Measurements from ENCODE around the gene MACF1. TPM values are rescaled to one million over a fixed set of nuclear protein-coding genes. Genes with fewer than 3 reads are reported as not detected.

MACF1 gene
- total RNA-seq, 1 experiment from 2014 or later: 190 TPM

GRCh38 chr1:39214714-39214997 is 10.2 kb downstream of the MACF1 start:
- Histone ChIP-seq H3K79me1 (ENCODE audit: insufficient read depth, low read depth, low read length, poor library complexity, severe bottlenecking) (peaks cover 6% of the 10 kb centered on the region), H4K91ac (ENCODE audit: insufficient read length, low read depth, low read length) (no peak overlapping the region), H4K20me1 (ENCODE audit: control insufficient read depth, insufficient read depth, insufficient read length) (no peaks in the 10 kb centered on the region), H2AFZ (ENCODE audit: low read length) (no peak overlapping the region), H4K5ac (ENCODE audit: insufficient read length, low read depth, low read length) (no peak overlapping the region), H2AK5ac (ENCODE audit: insufficient read length, low read length) (no peak overlapping the region), H3K4me2 (ENCODE audit: insufficient read depth, insufficient read length, low read length) (no peak overlapping the region), H3K4me1 (ENCODE audit: insufficient read depth, low read length) (peaks cover 20% of the 10 kb centered on the region; the same call in 1 of the 2 replicates), H2BK5ac (ENCODE audit: insufficient read length, low read length) (no peak overlapping the region), H3K23me2 (ENCODE audit: insufficient read length, low read depth, low read length, poor library complexity, severe bottlenecking) (no peaks in the 10 kb centered on the region), H3K56ac (ENCODE audit: insufficient read length, low read depth, low read length) (no peak overlapping the region), H2BK20ac (ENCODE audit: low read depth, low read length, poor library complexity, severe bottlenecking) (no peak overlapping the region), H2BK120ac (ENCODE audit: low read depth, low read length, poor library complexity, severe bottlenecking) (no peak overlapping the region), H2BK15ac (ENCODE audit: low read depth, low read length) (no peak overlapping the region), H3K9ac (ENCODE audit: extremely low read depth, insufficient read length, low read length) (no peak overlapping the region), H3K79me2 (ENCODE audit: insufficient read depth, low read length) (peaks cover 25% of the 10 kb centered on the region; the same call in 1 of the 2 replicates), H3K9me3 (ENCODE audit: control insufficient read depth, low read depth, low read length) (no peaks in the 10 kb centered on the region), H3K27ac (ENCODE audit: insufficient read length, low read depth, low read length) (no peak overlapping the region), H3K23ac (ENCODE audit: insufficient read length, low read depth, low read length) (no peak overlapping the region), H2BK12ac (ENCODE audit: insufficient read length, low read depth, low read length) (no peak overlapping the region), H3T11ph (ENCODE audit: low read length) (no peak overlapping the region), H3K27me3 (ENCODE audit: insufficient read depth, low read length) (no peaks in the 10 kb centered on the region), H4K8ac (replicated peaks; ENCODE audit: insufficient read length, low read depth, low read length) (no peak overlapping the region), H3K14ac (ENCODE audit: insufficient read depth, low read length) (no peak overlapping the region), H3K18ac (ENCODE audit: insufficient read length, low read depth, low read length) (no peak overlapping the region), H3K4ac (ENCODE audit: low read depth, low read length) (no peak overlapping the region)
- no peaks in the 10 kb centered on the region for H3K27me3 Mint-ChIP-seq (ENCODE audit: low read depth)
- no CpG with 5 or more reads among the region's 1 CpG for WGBS (ENCODE audit: extremely low coverage, insufficient read length, low lambda C conversion rate)
- no peaks in the 10 kb centered on the region for H3K9me3 Mint-ChIP-seq
- peaks cover 34 to 38% of the 10 kb centered on the region in 2 experiments for H3K4me1 Mint-ChIP-seq
- H3K4me3 Mint-ChIP-seq: no peak overlapping the region
- TF ChIP-seq CTCF (conservative IDR thresholded peaks at IDR 0.05): no peak
- H3K36me3 Mint-ChIP-seq (ENCODE audit: insufficient read depth in 1 of 3, low read depth in 3 of 3): no peaks in the 10 kb centered on the region
- no peak for DNase-seq
- H3K27ac Mint-ChIP-seq: peak overlapping the region in 2 of 3 experiments; percentile 74 to 80; a peak in 3 of 7 replicates
